Liver (tissue), 9 donors: ENCODE data around the gene FARP1. TPM values are rescaled to one million over a fixed set of nuclear protein-coding genes. Genes with fewer than 3 reads are reported as not detected.
A peak's percentile ranks its signal among the peaks of the same experiment; 100 is the strongest.

Experiments used
- DNase-seq: peaks from one replicate; pipeline ENCODE4 v3.0.0-alpha.2; 2017; ENCODE audit warnings: low spot score
- H3K27ac ChIP-seq, 2 donors: one replicate each; pipeline ENCODE4 v1.7.0; 2013; ENCODE audit warnings: inconsistent platforms in 2 of 2, low read length in 2 of 2, control low read depth in 1 of 2, low read depth in 1 of 2, mild to moderate bottlenecking in 1 of 2
- H3K27me3 ChIP-seq, 4 donors: one replicate each; pipeline versions ENCODE4 v1.6.1 to v1.7.0; 2013; ENCODE audit warnings: low read length in 3 of 4, inconsistent platforms in 1 of 4, mild to moderate bottlenecking in 1 of 4, moderate library complexity in 1 of 4; ENCODE audit not compliant: control insufficient read depth in 4 of 4, insufficient read depth in 4 of 4
- H3K36me3 ChIP-seq, 4 donors: one replicate each; pipeline versions ENCODE4 v1.6.1 to v1.7.0; 2013; ENCODE audit warnings: low read length in 3 of 4, mild to moderate bottlenecking in 3 of 4, low read depth in 1 of 4, moderate library complexity in 1 of 4; ENCODE audit not compliant: control insufficient read depth in 4 of 4, insufficient read depth in 3 of 4
- H3K4me1 ChIP-seq, 4 donors: one replicate each; pipeline versions ENCODE4 v1.6.1 to v1.7.0; 2013; ENCODE audit warnings: low read length in 3 of 4, mild to moderate bottlenecking in 3 of 4, moderate library complexity in 1 of 4; ENCODE audit not compliant: control insufficient read depth in 4 of 4, insufficient read depth in 4 of 4
- H3K4me3 ChIP-seq, 3 donors: one replicate each; pipeline versions ENCODE4 v1.6.1 to v1.7.0; 2013; ENCODE audit warnings: low read length in 3 of 3, control low read depth in 1 of 3, low read depth in 1 of 3, mild to moderate bottlenecking in 1 of 3
- H3K9ac ChIP-seq, 2 donors: one replicate each; pipeline ENCODE4 v1.7.0; 2013; ENCODE audit warnings: low read length in 2 of 2, mild to moderate bottlenecking in 2 of 2, moderate library complexity in 2 of 2, control low read depth in 1 of 2, low read depth in 1 of 2
- H3K9me3 ChIP-seq, 4 donors: one replicate each; pipeline versions ENCODE4 v1.6.1 to v1.7.0; 2013; ENCODE audit warnings: low read length in 3 of 4; ENCODE audit not compliant: control insufficient read depth in 4 of 4
- EGR1 ChIP-seq, 2 donors: IDR thresholded peaks; 2 replicates each; pipeline ENCODE4 v1.6.1; 2016 to 2018; ENCODE audit warnings: antibody characterized with exemption in 2 of 2, low read depth in 2 of 2
- GABPA ChIP-seq, 2 donors: IDR thresholded peaks in 1 of 2; conservative IDR thresholded peaks in 1 of 2; 2 replicates each; pipeline ENCODE4 v1.6.1; 2016; ENCODE audit warnings: antibody characterized with exemption in 2 of 2, mild to moderate bottlenecking in 1 of 2, moderate library complexity in 1 of 2
- HNF4A ChIP-seq, 2 donors: conservative IDR thresholded peaks; 2 replicates each; pipeline ENCODE4 v1.6.1; 2016; ENCODE audit warnings: antibody characterized with exemption in 2 of 2, mild to moderate bottlenecking in 2 of 2
- HNF4G ChIP-seq: IDR thresholded peaks from 2 replicates; pipeline ENCODE4 v1.6.1; 2016; ENCODE audit warnings: antibody characterized with exemption
- JUND ChIP-seq, 2 donors: IDR thresholded peaks; 2 replicates each; pipeline ENCODE4 v1.6.1; 2016; ENCODE audit warnings: antibody characterized with exemption in 2 of 2
- MAX ChIP-seq: IDR thresholded peaks from 2 replicates; pipeline ENCODE4 v1.6.1; 2016; ENCODE audit warnings: antibody characterized with exemption
- RAD21 ChIP-seq, 2 donors: IDR thresholded peaks; 2 replicates each; pipeline ENCODE4 v1.6.1; 2016; ENCODE audit warnings: antibody characterized with exemption in 2 of 2, mild to moderate bottlenecking in 2 of 2
- RXRA ChIP-seq, 2 donors: IDR thresholded peaks; 2 replicates each; pipeline ENCODE4 v1.6.1; 2017 to 2018; ENCODE audit warnings: antibody characterized with exemption in 2 of 2, mild to moderate bottlenecking in 1 of 2
- ZBTB33 ChIP-seq: IDR thresholded peaks from 2 replicates; pipeline ENCODE4 v1.6.1; 2016; ENCODE audit warnings: antibody characterized with exemption
- WGBS: extraction: QIAGEN DNeasy Blood & Tissue Kit; methylation state at CpG from one replicate; pipeline ENCODE4 v1.1.7; 2013; 5-methylcytosine and 5-hydroxymethylcytosine counted together
- polyA plus RNA-seq, 2 donors: library from polyadenylated mRNA; stranded (reverse) in 1 of 2; unstranded in 1 of 2; fragments of 200-250 nt in 1 of 2; fragments of >200 nt in 1 of 2; fragmentation: Nextera tagmentation in 1 of 2; extraction: Ambion mirVana in 1 of 2; gene quantifications; one replicate each; pipeline versions ENCODE4 v1.2.1 to v1.2.3, GENCODE V29; 2013 to 2015
- total RNA-seq, 2 donors: library from RNA; depleted of rRNA; stranded (reverse); fragments of >200 nt; gene quantifications; one replicate each; pipeline ENCODE4 v1.2.3, GENCODE V29; 2014
- TF ChIP-seq, protein P1 (sequence below): IDR thresholded peaks from 2 replicates; pipeline ENCODE4 v1.6.1; 2016; ENCODE audit warnings: antibody characterized with exemption, mild to moderate bottlenecking
- TF ChIP-seq, protein P2 (sequence below): fragments of 150-350 bp; IDR thresholded peaks from 2 replicates; pipeline ENCODE4 v1.5.1; 2017; ENCODE audit warnings: improper control_type of control experiment, low read depth, low read length; ENCODE audit not compliant: missing input control
- donor health status: healthy.
- donor health status: healthy.
- donor health status: healthy.
- donor health status: healthy.
- donor health status: healthy.

The FARP1 gene, protein sequence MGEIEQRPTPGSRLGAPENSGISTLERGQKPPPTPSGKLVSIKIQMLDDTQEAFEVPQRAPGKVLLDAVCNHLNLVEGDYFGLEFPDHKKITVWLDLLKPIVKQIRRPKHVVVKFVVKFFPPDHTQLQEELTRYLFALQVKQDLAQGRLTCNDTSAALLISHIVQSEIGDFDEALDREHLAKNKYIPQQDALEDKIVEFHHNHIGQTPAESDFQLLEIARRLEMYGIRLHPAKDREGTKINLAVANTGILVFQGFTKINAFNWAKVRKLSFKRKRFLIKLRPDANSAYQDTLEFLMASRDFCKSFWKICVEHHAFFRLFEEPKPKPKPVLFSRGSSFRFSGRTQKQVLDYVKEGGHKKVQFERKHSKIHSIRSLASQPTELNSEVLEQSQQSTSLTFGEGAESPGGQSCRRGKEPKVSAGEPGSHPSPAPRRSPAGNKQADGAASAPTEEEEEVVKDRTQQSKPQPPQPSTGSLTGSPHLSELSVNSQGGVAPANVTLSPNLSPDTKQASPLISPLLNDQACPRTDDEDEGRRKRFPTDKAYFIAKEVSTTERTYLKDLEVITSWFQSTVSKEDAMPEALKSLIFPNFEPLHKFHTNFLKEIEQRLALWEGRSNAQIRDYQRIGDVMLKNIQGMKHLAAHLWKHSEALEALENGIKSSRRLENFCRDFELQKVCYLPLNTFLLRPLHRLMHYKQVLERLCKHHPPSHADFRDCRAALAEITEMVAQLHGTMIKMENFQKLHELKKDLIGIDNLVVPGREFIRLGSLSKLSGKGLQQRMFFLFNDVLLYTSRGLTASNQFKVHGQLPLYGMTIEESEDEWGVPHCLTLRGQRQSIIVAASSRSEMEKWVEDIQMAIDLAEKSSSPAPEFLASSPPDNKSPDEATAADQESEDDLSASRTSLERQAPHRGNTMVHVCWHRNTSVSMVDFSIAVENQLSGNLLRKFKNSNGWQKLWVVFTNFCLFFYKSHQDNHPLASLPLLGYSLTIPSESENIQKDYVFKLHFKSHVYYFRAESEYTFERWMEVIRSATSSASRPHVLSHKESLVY
- 10 to 100 TPM; 29.4 to 62.6 TPM for total RNA-seq
- polyA plus RNA-seq: 10 to 100 TPM; 28.4 to 50.2 TPM

DNA sequence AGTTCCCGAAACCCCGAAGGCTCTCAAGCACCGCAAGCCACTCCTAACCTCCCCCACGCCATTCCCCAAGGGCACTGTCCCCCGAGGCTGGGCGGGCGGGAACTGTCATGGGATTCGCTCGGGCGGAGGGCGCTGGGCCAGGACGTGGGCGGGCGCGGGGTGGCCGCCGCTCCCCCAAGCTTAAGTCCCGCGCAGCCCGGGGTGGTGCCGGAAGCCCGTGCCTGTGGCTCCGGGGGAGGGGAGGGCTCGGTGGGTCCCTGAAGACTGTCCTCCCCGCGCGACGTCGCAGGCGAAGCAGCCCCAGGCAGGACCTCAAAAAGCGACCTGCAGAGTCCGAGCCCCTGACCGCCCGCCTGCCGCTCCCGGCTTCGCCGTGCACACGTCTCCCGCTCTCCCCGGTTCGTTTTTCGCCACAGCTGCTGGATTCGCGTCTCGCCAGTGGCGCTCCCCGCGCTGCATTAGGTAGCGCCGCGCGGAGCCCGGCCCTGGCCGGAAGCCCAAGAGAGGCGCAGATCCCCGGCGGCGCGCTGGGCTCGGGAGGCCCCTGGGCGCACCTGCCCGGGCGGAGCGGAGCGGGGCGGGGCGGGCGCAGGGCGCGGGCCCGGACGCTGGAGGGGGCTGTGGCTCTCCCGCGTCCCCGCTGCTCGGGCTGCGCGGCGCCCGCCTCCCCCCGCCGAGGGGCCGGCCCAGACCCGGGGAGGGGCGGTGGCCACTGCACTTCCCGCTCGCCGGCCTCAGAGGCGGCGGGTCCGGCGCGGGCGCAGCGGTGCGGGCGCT lies at the start of gene FARP1:
TSS of gene FARP1 (plus strand) at position 715 of the 777 bp plus-strand sequence. CDS start 70,149 bp downstream, outside the sequence.
- TF ChIP-seq EGR1 (IDR thresholded peaks at IDR 0.05; ENCODE audit: low read depth in 2 of 2): peak; percentile 77 to 79
- no peak for TF ChIP-seq GABPA (IDR thresholded peaks at IDR 0.05 in 1 of 2, conservative IDR thresholded peaks at IDR 0.05 in 1 of 2)
- TF ChIP-seq, protein P1, sequence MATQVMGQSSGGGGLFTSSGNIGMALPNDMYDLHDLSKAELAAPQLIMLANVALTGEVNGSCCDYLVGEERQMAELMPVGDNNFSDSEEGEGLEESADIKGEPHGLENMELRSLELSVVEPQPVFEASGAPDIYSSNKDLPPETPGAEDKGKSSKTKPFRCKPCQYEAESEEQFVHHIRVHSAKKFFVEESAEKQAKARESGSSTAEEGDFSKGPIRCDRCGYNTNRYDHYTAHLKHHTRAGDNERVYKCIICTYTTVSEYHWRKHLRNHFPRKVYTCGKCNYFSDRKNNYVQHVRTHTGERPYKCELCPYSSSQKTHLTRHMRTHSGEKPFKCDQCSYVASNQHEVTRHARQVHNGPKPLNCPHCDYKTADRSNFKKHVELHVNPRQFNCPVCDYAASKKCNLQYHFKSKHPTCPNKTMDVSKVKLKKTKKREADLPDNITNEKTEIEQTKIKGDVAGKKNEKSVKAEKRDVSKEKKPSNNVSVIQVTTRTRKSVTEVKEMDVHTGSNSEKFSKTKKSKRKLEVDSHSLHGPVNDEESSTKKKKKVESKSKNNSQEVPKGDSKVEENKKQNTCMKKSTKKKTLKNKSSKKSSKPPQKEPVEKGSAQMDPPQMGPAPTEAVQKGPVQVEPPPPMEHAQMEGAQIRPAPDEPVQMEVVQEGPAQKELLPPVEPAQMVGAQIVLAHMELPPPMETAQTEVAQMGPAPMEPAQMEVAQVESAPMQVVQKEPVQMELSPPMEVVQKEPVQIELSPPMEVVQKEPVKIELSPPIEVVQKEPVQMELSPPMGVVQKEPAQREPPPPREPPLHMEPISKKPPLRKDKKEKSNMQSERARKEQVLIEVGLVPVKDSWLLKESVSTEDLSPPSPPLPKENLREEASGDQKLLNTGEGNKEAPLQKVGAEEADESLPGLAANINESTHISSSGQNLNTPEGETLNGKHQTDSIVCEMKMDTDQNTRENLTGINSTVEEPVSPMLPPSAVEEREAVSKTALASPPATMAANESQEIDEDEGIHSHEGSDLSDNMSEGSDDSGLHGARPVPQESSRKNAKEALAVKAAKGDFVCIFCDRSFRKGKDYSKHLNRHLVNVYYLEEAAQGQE: no peak
- no peak for TF ChIP-seq JUND (IDR thresholded peaks at IDR 0.05)
- no peak for TF ChIP-seq RAD21 (IDR thresholded peaks at IDR 0.05)
- TF ChIP-seq MAX: no peak
- no peak for TF ChIP-seq HNF4G
- TF ChIP-seq RXRA (IDR thresholded peaks at IDR 0.05): no peak
- no peak for TF ChIP-seq ZBTB33
- TF ChIP-seq HNF4A (conservative IDR thresholded peaks at IDR 0.05): no peak
- TF ChIP-seq, protein P2, sequence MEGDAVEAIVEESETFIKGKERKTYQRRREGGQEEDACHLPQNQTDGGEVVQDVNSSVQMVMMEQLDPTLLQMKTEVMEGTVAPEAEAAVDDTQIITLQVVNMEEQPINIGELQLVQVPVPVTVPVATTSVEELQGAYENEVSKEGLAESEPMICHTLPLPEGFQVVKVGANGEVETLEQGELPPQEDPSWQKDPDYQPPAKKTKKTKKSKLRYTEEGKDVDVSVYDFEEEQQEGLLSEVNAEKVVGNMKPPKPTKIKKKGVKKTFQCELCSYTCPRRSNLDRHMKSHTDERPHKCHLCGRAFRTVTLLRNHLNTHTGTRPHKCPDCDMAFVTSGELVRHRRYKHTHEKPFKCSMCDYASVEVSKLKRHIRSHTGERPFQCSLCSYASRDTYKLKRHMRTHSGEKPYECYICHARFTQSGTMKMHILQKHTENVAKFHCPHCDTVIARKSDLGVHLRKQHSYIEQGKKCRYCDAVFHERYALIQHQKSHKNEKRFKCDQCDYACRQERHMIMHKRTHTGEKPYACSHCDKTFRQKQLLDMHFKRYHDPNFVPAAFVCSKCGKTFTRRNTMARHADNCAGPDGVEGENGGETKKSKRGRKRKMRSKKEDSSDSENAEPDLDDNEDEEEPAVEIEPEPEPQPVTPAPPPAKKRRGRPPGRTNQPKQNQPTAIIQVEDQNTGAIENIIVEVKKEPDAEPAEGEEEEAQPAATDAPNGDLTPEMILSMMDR: peak; percentile 67
- Histone ChIP-seq H3K27me3 (no peaks in the 10 kb centered on the region), H3K9ac (peak within 1 kb of the TSS; percentile 17 to 83), H3K27ac (peak within 1 kb of the TSS; percentile 71 to 79), H3K9me3 (no peaks in the 10 kb centered on the region), H3K4me1 (peaks cover 1 to 29% (median 21%) of the 10 kb centered on the region in 4 donors), H3K36me3 (no peaks in the 10 kb centered on the region), H3K4me3 (peak within 1 kb of the TSS; percentile 71 to 95 (median 86))
- peak; percentile 71 for DNase-seq
- WGBS: under 1% methylated on average over 98 of the region's 98 CpGs
